Body of pancreas (tissue), 2 donors: Measurements from ENCODE around the gene CLEC9A. TPM values are rescaled to one million over a fixed set of nuclear protein-coding genes. Genes with fewer than 3 reads are reported as not detected.

Experiments
- total RNA-seq, 2 donors: library from RNA; depleted of rRNA; stranded (reverse); fragments of >200 nt; gene quantifications; one replicate each; pipeline ENCODE4 v1.1.0, GENCODE V29; 2016

Gene CLEC9A
- total RNA-seq, 2 donors from 2014 or later: 0.26 TPM; not detected in 1

Other genes with a start within 250 kb of the CLEC9A start
- gene KLRF1, start 203.2 kb upstream of the CLEC9A start, total RNA-seq: not detected
- 1 to 10 TPM in 1 of 2 donors, under 1 TPM in 1; 0.66 to 4.2 TPM for gene CLEC2B, start 161.3 kb upstream of the CLEC9A start, total RNA-seq
- gene KLRF2, start 149.2 kb upstream of the CLEC9A start, total RNA-seq: not detected
- gene CLEC2A, start 98.3 kb upstream of the CLEC9A start, total RNA-seq: not detected
- gene CLEC12A, start 59.3 kb upstream of the CLEC9A start, total RNA-seq: under 1 TPM in 1 of 2 donors, not detected in 1; 0.99 TPM
- gene CLEC1B, start 31.6 kb upstream of the CLEC9A start, total RNA-seq: not detected
- gene CLEC12B, start 20.1 kb upstream of the CLEC9A start, total RNA-seq: not detected
- gene CLEC1A, start 68.3 kb downstream of the CLEC9A start, total RNA-seq: 1 to 10 TPM; 1.3 to 2.6 TPM
- 1 to 10 TPM in 1 of 2 donors, not detected in 1; 5.7 TPM for gene CLEC7A, start 99.5 kb downstream of the CLEC9A start, total RNA-seq
- gene OLR1, start 141.4 kb downstream of the CLEC9A start, total RNA-seq: 1 to 10 TPM in 1 of 2 donors, under 1 TPM in 1; 0.66 to 5.7 TPM
- gene TMEM52B, start 148.3 kb downstream of the CLEC9A start, total RNA-seq: under 1 TPM in 1 of 2 donors, not detected in 1; 0.26 TPM
- 10 to 100 TPM; 51.4 to 86.9 TPM for gene GABARAPL1, start 182.2 kb downstream of the CLEC9A start, total RNA-seq